Type B pancreatic cell (in vitro differentiated cells): Measurements from ENCODE around the gene UBASH3B. TPM values are rescaled to one million over a fixed set of nuclear protein-coding genes. Genes with fewer than 3 reads are reported as not detected.

Experiments used
- DNase-seq: peaks from one replicate; pipeline ENCODE4 v3.0.0; 2021; ENCODE audit warnings: mixed read lengths; ENCODE audit not compliant: unreplicated experiment; ENCODE audit errors: extremely low spot score
- H3K27ac Mint-ChIP-seq: 2 replicates; pipeline ENCODE4 v1.8.0; 2021; ENCODE audit warnings: mild to moderate bottlenecking, mixed read lengths
- H3K27me3 Mint-ChIP-seq: 2 replicates; pipeline ENCODE4 v1.8.0; 2021; ENCODE audit warnings: mixed read lengths
- H3K36me3 Mint-ChIP-seq: 2 replicates; pipeline ENCODE4 v1.8.0; 2021; ENCODE audit warnings: mixed read lengths
- H3K4me1 Mint-ChIP-seq: one replicate; pipeline ENCODE4 v1.8.0; 2021; ENCODE audit warnings: mixed read lengths; ENCODE audit not compliant: unreplicated experiment
- H3K4me3 Mint-ChIP-seq: 2 replicates; pipeline ENCODE4 v1.8.0; 2021; ENCODE audit warnings: mild to moderate bottlenecking, mixed read lengths
- H3K9me3 Mint-ChIP-seq: 2 replicates; pipeline ENCODE4 v1.8.0; 2021; ENCODE audit warnings: mixed read lengths
- total RNA-seq: library from RNA; stranded (reverse); gene quantifications from 2 replicates; pipeline ENCODE4 v1.2.1, GENCODE V29; 2021; ENCODE audit warnings: low replicate concordance
- TF ChIP-seq, protein P1 (sequence below): fragments of 200-600 bp; sonication (generic); conservative IDR thresholded peaks from 2 replicates; pipeline ENCODE4 v1.5.0; 2021; ENCODE audit warnings: antibody characterized with exemption, mild to moderate bottlenecking

Gene UBASH3B
- total RNA-seq, 1 donor from 2014 or later: 8.6 TPM

DNA sequence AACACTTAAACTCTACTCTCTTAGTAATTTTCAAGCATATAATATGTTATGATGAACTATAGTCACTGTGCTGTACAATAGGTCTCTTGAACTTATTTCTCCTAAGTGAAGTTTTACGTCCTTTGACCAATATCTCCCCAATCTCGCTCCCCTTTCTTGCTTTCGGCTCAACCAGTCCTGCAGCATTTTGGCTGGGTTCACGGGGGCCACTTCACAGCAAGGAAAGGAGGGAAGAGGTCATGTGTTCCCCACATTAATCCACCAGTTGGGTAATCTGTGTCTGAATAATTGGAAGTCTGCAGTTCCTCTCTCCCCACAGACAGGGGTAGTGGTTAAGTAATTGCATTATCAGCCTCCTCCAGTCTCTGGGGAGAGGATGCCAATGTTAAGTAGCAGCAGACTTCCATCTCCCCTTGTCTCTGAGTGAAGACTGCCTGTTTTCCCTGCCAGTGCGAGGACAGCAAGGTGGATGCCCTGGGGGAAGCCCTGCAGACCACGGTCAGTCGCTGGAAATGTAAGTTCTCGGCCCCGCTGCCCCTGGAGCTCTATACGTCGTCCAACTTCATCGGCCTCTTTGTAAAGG is 123.6 kb downstream of the UBASH3B start:
- Mint-ChIP-seq H3K27me3 (peaks cover 20% of the 10 kb centered on the region), H3K27ac (no peak overlapping the region), H3K4me1 (peaks cover 27% of the 10 kb centered on the region), H3K4me3 (no peak overlapping the region), H3K9me3 (no peaks in the 10 kb centered on the region), H3K36me3 (no peaks in the 10 kb centered on the region)
- TF ChIP-seq, protein P1, sequence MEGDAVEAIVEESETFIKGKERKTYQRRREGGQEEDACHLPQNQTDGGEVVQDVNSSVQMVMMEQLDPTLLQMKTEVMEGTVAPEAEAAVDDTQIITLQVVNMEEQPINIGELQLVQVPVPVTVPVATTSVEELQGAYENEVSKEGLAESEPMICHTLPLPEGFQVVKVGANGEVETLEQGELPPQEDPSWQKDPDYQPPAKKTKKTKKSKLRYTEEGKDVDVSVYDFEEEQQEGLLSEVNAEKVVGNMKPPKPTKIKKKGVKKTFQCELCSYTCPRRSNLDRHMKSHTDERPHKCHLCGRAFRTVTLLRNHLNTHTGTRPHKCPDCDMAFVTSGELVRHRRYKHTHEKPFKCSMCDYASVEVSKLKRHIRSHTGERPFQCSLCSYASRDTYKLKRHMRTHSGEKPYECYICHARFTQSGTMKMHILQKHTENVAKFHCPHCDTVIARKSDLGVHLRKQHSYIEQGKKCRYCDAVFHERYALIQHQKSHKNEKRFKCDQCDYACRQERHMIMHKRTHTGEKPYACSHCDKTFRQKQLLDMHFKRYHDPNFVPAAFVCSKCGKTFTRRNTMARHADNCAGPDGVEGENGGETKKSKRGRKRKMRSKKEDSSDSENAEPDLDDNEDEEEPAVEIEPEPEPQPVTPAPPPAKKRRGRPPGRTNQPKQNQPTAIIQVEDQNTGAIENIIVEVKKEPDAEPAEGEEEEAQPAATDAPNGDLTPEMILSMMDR: no peak
- no peak for DNase-seq

- Mint-ChIP-seq H3K27ac (no peak overlapping the region), H3K27me3 (peaks cover 19% of the 10 kb centered on the region), H3K36me3 (no peaks in the 10 kb centered on the region), H3K4me1 (peaks cover 35% of the 10 kb centered on the region), H3K9me3 (no peaks in the 10 kb centered on the region), H3K4me3 (no peak overlapping the region)
- DNase-seq: no peak
- TF ChIP-seq, protein P1: no peak
Observed at GRCh38 chr11:122780296-122780949, 124.9 kb downstream of the UBASH3B start.

DNA sequence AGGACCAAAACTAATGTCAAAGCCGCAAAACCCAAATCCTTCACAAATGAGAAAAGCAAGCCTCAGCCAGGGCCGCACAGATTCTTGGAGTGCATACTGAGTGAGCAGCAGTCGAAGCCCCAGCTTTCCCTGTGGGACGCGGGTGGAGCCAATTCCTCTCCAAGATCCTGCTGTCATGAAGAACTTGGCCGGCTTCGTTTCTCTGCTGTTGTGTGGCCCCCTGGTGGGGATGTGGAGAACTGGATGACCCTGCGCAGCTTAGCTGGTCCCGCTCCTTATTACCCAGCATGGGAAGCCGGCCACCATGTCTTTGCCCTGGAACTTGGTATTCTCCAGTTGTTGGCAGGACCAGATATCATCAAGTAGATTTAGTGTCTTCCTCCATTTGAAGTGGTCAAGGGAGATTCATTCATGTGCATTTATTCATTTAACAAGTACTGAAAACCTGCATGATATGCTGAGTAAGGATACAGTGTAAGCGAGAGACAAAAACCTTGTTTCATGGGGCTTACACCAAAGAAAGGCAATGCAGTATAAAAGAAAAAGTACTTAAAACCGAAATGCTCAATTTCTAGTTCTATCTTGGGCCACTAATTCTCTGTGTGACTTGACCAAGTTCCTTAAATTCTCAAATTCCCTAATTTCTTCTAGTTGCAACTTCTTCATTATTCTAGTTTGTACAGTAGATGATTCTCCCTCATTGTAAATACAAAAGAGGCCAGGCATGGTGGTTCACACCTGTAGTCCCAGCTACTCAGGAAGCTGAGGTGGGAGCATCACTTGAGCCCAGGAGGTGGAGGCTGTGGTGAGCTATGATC is 126.1 kb downstream of the UBASH3B start:
- Mint-ChIP-seq H3K36me3 (no peaks in the 10 kb centered on the region), H3K27me3 (peaks cover 13% of the 10 kb centered on the region), H3K9me3 (no peaks in the 10 kb centered on the region), H3K4me3 (no peak overlapping the region), H3K27ac (no peak overlapping the region), H3K4me1 (peaks cover 32% of the 10 kb centered on the region)
- peak; percentile 88 for DNase-seq
- TF ChIP-seq, protein P1: peak; percentile 93

DNA sequence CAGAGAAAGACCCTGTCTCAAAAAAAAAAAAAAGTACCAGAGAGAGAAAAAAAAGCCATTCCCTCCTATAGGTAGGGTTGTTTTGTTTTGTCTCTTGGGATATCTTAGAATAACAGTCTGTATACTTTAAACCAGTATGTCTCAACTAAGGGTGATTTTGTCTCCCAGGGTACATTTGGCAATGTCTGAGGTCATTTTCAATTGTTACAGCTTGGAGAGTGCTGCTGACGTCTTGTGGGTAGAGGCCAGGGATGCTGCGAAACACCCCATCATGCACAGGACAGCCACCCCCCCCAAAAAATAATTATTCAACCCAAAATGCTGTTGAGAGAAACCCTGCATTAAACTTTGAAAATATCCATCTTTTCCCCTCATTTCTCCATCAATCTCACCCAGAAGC is 126.7 kb downstream of the UBASH3B start:
- TF ChIP-seq, protein P1: no peak

DNA sequence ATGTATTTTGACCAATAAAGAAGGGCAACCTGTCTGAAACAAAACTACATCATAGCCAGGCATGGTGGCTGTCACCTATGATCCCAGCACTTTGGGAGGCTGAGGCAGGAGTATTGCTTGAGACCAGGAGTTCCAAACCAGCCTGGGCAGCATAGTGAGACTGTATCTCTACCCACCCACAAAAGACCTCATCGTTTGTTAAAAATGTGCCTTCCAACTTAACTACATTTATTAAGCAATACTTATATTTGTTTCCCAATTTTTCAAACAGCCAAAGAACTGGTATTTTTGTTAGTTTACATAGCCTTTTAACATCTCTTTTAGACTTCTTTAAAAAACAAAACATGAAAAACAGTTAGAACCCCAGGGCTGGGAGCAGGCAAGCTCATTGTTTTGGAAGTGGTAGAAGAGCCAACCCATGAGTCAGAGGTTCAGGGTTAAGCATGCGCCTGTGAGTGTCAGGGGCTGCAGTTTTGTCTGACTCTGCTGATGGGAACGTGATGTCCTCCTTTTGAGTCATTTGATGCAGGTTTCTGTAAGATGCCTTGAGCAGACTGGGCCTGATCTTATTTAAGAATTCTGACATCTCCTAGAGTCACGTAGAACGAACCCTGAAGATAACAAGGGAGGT is 128.9 kb downstream of the UBASH3B start:
- Mint-ChIP-seq H3K9me3 (no peaks in the 10 kb centered on the region), H3K27ac (no peak overlapping the region), H3K27me3 (peaks cover 13% of the 10 kb centered on the region), H3K36me3 (no peaks in the 10 kb centered on the region), H3K4me3 (no peak overlapping the region), H3K4me1 (peaks cover 21% of the 10 kb centered on the region)
- no peak for DNase-seq
- TF ChIP-seq, protein P1: no peak

More for the DNA sequence above, 126.7 kb downstream of the UBASH3B start:
- Mint-ChIP-seq H3K27ac (no peak overlapping the region), H3K27me3 (peaks cover 13% of the 10 kb centered on the region), H3K36me3 (no peaks in the 10 kb centered on the region), H3K4me1 (peaks cover 31% of the 10 kb centered on the region), H3K4me3 (no peak overlapping the region), H3K9me3 (no peaks in the 10 kb centered on the region)
- no peak for DNase-seq
